HepG2 (cell line): Measurements from ENCODE around the gene CALY. TPM values are rescaled to one million over a fixed set of nuclear protein-coding genes. Genes with fewer than 3 reads are reported as not detected.

ENCODE experiments used
- ADNP ChIP-seq: sonication (generic); formaldehyde crosslinking; IDR thresholded peaks from 2 replicates; pipeline ENCODE4 v1.4.0; 2020; ENCODE audit warnings: missing genetic modification reagents
- ATF4 ChIP-seq, 2 experiments: fragments of 450-650 bp in 1 of 2; sonication (generic) in 1 of 2; formaldehyde crosslinking; IDR thresholded peaks; 2 replicates each; pipeline versions ENCODE4 v1.5.0 to v1.8.0; 2020 to 2022; ENCODE audit warnings: mild to moderate bottlenecking in 1 of 2, missing genetic modification reagents in 1 of 2
- PAXIP1 ChIP-seq: sonication (generic); formaldehyde crosslinking; conservative IDR thresholded peaks from 2 replicates; pipeline ENCODE4 v1.4.0; 2020; ENCODE audit warnings: mild to moderate bottlenecking, missing genetic modification reagents, moderate library complexity
- THAP11 ChIP-seq: IDR thresholded peaks from 2 replicates; pipeline ENCODE4 v1.6.1; 2016; ENCODE audit warnings: missing biosample characterization, missing genetic modification reagents
- ZFP36 ChIP-seq: fragments of 150-350 bp; IDR thresholded peaks from 2 replicates; pipeline ENCODE4 v1.6.1; 2018; ENCODE audit warnings: borderline replicate concordance, low read length, low read depth; ENCODE audit not compliant: partially characterized antibody
- ZFP82 ChIP-seq: sonication (generic); formaldehyde crosslinking; IDR thresholded peaks from 2 replicates; pipeline ENCODE4 v1.5.1; 2020; ENCODE audit warnings: mild to moderate bottlenecking, missing genetic modification reagents, borderline replicate concordance
- ZNF234 ChIP-seq: sonication (generic); formaldehyde crosslinking; conservative IDR thresholded peaks from 2 replicates; pipeline ENCODE4 v1.5.1; 2020; ENCODE audit warnings: mild to moderate bottlenecking, missing genetic modification reagents
- ZNF274 ChIP-seq: sonication (generic); formaldehyde crosslinking; IDR thresholded peaks from 2 replicates; pipeline ENCODE4 v1.5.1; 2020; ENCODE audit warnings: mild to moderate bottlenecking, missing genetic modification reagents
- ZNF777 ChIP-seq: sonication (generic); formaldehyde crosslinking; IDR thresholded peaks from 2 replicates; pipeline ENCODE4 v1.4.0; 2020; ENCODE audit warnings: missing genetic modification reagents
- polyA plus RNA-seq, 8 experiments: library from polyadenylated mRNA; depleted of rRNA in 3 of 8; stranded (reverse) in 7 of 8; unstranded in 1 of 8; fragments of >200 nt; fragmentation: Illumina TruSeq in 4 of 8; extraction: Trizol in 4 of 8; gene quantifications; 2 replicates each; pipeline versions ENCODE4 v1.2.1 to v1.2.3, GENCODE V29; 2011 to 2016; ENCODE audit warnings: low read depth in 4 of 8, missing spikeins in 1 of 8, mixed read lengths in 1 of 8; ENCODE audit not compliant: insufficient read depth in 1 of 8
- total RNA-seq, 5 experiments: library from RNA; depleted of rRNA; stranded (reverse); fragments of >200 nt; fragmentation: Illumina TruSeq; extraction: Trizol; gene quantifications; 2 replicates each; pipeline ENCODE4 v1.2.3, GENCODE V29; 2016; ENCODE audit warnings: low read depth in 1 of 5
- TF ChIP-seq, protein P1 (sequence below): sonication (generic); formaldehyde crosslinking; IDR thresholded peaks from 2 replicates; pipeline ENCODE4 v1.4.0; 2020; ENCODE audit warnings: mild to moderate bottlenecking, missing genetic modification reagents

CALY gene
- total and polyA plus RNA-seq, 2 of the 13 experiments (the other 11 are each of a cell fraction or from before 2014, with no cell fraction given), result 0.08 TPM; not detected in 1

- TF ChIP-seq ZFP82 (CRISPR knock-in tag) (0 out of 2 replicates have a peak, but pooled peaks have one; percentile 65), ZNF274 (CRISPR knock-in tag) (peak; percentile 50; the same call in 1 of the 2 replicates), ATF4 (CRISPR knock-in tag; IDR thresholded peaks at IDR 0.05) (peak in 1 of 2 experiments; percentile 48; a peak in 1 of 4 replicates), PAXIP1 (CRISPR knock-in tag) (no peak), ZNF777 (CRISPR knock-in tag) (peak; percentile 87), ZFP36 (no peak), ZNF234 (0 out of 2 replicates have a peak, but pooled peaks have one; percentile 28), ADNP (CRISPR knock-in tag) (no peak), THAP11 (CRISPR knock-in tag) (peak; percentile 86)
- TF ChIP-seq, protein P1, sequence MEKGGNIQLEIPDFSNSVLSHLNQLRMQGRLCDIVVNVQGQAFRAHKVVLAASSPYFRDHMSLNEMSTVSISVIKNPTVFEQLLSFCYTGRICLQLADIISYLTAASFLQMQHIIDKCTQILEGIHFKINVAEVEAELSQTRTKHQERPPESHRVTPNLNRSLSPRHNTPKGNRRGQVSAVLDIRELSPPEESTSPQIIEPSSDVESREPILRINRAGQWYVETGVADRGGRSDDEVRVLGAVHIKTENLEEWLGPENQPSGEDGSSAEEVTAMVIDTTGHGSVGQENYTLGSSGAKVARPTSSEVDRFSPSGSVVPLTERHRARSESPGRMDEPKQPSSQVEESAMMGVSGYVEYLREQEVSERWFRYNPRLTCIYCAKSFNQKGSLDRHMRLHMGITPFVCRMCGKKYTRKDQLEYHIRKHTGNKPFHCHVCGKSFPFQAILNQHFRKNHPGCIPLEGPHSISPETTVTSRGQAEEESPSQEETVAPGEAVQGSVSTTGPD (CRISPR knock-in tag), result no peak
Observed at GRCh38 chr10:133308421-133309099, 28.1 kb downstream of the CALY start, which contains the start of the genes TUBGCP2 and ZNF511 (continued).
